Dendritic cell treated with granulocyte-macrophage colony-stimulating factor and Interleukin-4, amounts not matched to agents 40 ng/mL and 50 ng/mL, for 4 days (primary cell): ENCODE measurements around the gene MYO5A.
"Not testable (repeated sequence)": the region's sequence is repeated elsewhere in the genome, so short reads cannot be mapped to it uniquely, and the experiment has no call there.

Experiments used
- H3K27ac Mint-ChIP-seq: one replicate; pipeline ENCODE4 v1.8.0; 2022; ENCODE audit warnings: mild to moderate bottlenecking, mixed read lengths
- H3K27me3 Mint-ChIP-seq: one replicate; pipeline ENCODE4 v1.8.0; 2022; ENCODE audit warnings: mild to moderate bottlenecking, mixed read lengths
- H3K36me3 Mint-ChIP-seq: one replicate; pipeline ENCODE4 v1.8.0; 2022; ENCODE audit warnings: low read depth, mixed read lengths
- H3K4me1 Mint-ChIP-seq: one replicate; pipeline ENCODE4 v1.8.0; 2022; ENCODE audit warnings: low read depth, mixed read lengths
- H3K4me3 Mint-ChIP-seq: one replicate; pipeline ENCODE4 v1.8.0; 2022; ENCODE audit warnings: mild to moderate bottlenecking, moderate library complexity, mixed read lengths
- H3K9me3 Mint-ChIP-seq: one replicate; pipeline ENCODE4 v1.8.0; 2022; ENCODE audit warnings: mixed read lengths
- intact Hi-C: fragments of 100-400 bp; cut with micrococcal nuclease; formaldehyde crosslinking; loops from one replicate; pipeline ENCODE4 v1.15.0; 2022

The MYO5A gene

DNA sequence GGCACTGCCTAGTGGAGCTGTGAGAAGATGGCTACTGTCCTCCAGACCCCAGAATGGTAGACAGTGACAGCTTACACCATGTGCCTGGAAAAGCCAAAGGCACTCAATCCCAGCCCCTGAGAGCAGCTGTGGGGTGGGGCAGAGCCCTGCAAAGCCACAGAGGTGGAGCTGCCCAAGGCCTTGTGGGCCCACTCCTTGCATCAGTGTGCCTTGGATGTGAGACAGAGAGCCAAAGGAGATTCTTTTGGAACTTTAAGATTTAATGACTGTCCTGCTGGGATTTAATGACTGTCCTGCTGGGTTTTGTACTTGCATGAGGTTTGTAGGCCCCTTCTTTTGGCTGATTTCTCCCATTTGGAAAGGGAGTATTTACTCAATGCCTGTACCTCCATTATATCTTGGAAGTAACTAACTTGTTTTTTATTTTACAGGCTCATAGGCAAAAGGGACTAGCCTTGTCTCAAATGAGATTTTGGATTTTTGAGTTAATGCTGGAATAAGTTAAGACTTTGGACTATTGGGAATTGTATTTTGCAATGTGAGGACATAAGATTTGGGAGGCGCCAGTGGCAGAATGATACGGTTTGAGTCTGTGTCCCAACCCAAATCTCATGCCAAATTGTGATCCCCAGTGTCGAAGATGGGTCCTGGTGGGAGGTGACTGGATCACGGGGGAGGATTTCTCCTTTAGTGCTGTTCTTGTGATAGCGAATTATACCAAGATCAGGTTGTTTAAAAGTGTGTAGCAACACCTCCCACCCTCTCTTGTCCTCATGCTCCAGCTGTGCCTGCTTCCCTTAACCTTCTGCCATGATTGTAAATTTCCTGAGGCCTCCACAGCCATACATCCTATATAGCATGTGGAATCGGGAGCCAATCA is 80.4 kb downstream of the MYO5A start:
- Mint-ChIP-seq H3K4me1 (peaks cover 67% of the 10 kb centered on the region), H3K27me3 (no peaks in the 10 kb centered on the region), H3K27ac (peak overlapping the region; percentile 19), H3K36me3 (peaks cover 32% of the 10 kb centered on the region), H3K9me3 (peaks cover 6% of the 10 kb centered on the region), H3K4me3 (no peak overlapping the region)
- intact Hi-C loops = loop anchor here (10.0 kb wide), 1 partner anchor 77 kb away; the partner anchor contains the start of gene MYO5A

DNA sequence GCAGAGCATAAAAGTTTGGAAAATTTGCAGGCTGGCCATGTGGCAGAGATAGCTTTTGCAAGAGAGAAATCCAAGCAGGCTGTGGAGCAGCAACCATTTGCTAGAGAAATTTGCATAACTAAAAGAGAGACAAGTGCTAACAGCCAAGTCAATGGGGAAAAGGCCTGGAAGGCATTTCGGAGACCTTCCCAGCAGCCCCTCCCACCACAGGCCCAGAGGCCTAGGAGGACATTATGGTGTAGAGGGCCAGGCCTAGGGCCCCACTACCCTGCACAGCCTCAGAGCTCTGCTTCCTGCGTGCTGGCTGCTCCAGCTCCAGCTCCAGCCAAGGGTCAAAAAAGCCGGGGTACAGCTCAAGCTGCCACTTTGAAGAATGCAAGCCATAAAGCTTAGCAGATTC is 82.7 kb downstream of the MYO5A start:
- Mint-ChIP-seq H3K27me3 (no peaks in the 10 kb centered on the region), H3K9me3 (no peaks in the 10 kb centered on the region), H3K27ac (peak overlapping the region; percentile 63), H3K4me3 (no peak overlapping the region), H3K4me1 (peaks cover 71% of the 10 kb centered on the region), H3K36me3 (peaks cover 19% of the 10 kb centered on the region)
- intact Hi-C loops = loop anchor here (10.0 kb wide), 1 partner anchor 79 kb away; the partner anchor contains the start of gene MYO5A

DNA sequence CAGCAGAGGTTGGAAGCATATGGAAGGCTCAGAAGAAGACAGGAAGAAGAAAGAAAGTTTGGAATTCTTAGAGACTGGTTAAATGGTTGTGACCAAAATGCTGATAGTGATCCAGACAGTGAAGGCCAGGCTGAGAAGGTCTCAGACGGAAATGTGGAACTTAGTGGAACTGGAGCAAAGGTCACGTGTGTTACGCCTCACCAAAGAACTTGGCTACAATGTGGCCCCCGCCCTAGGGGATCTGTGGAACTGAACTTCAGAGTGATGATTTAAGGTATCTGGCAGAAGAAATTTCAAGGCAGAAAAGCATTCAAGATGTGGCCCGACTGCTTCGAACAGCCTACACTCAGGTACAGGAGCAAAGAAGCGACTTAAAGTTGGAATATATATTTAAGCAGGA is 83.1 kb downstream of the MYO5A start:
- Mint-ChIP-seq H3K4me1 (peaks cover 72% of the 10 kb centered on the region), H3K9me3 (no peaks in the 10 kb centered on the region), H3K4me3 (no peak overlapping the region), H3K27ac (peak overlapping the region; percentile 63), H3K36me3 (peaks cover 15% of the 10 kb centered on the region), H3K27me3 (no peaks in the 10 kb centered on the region)
- intact Hi-C loops = loop anchor here (10.0 kb wide), 1 partner anchor 79 kb away; the partner anchor contains the start of gene MYO5A

DNA sequence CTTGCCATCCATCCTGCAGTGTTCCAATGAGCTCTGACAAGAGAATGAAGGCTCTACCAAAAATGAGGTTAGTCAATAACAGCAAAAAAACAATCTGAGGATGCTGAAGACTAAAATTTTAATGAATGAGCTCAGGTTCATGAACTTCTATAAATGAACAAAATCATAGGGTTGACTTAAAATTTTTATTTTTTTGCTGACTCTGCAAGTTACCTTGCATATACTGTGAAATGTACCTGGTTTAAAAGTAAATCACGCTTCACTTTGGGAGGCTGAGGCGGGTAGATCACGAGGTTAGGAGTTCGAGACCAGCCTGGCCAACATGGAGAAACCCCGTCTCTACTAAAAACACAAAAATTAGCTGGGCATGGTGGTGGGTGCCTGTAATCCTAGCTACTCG is 85.5 kb downstream of the MYO5A start:
- intact Hi-C loops = loop anchor here (10.0 kb wide), 1 partner anchor 82 kb away; the partner anchor contains the start of gene MYO5A
- H3K27ac Mint-ChIP-seq = not testable (repeated sequence)
- H3K4me1 Mint-ChIP-seq = peaks cover 80% of the 10 kb centered on the region

DNA sequence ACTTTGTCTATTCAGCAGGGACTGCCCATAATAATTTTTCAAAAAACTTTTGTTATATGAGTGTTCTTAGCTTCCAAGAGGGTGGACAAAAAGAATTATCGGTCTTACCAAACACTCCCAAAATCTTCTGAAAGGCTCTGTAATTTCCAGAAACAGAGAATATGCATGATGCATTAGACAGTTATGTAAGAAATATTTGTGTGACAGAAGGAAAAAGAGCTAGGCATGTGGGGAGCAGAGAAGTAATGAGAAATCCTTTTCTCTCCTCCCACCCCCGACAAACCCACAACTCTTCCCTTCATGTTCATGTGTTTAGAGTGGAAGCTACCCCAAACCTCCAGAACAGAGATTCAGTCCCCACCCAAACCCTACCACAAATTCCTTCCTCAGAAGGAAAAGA is 86.8 kb downstream of the MYO5A start:
- no peaks in the 10 kb centered on the region for H3K9me3 Mint-ChIP-seq
- peak overlapping the region; percentile 80 for H3K27ac Mint-ChIP-seq
- H3K36me3 Mint-ChIP-seq = peaks cover 22% of the 10 kb centered on the region
- peaks cover 75% of the 10 kb centered on the region for H3K4me1 Mint-ChIP-seq
- intact Hi-C loops = loop anchor here (10.0 kb wide), 1 partner anchor 83 kb away; the partner anchor contains the start of gene MYO5A
- H3K4me3 Mint-ChIP-seq = no peak overlapping the region
- H3K27me3 Mint-ChIP-seq = no peaks in the 10 kb centered on the region

More for the DNA sequence above, 85.5 kb downstream of the MYO5A start:
- H3K36me3 Mint-ChIP-seq = peaks cover 22% of the 10 kb centered on the region
- H3K4me3 Mint-ChIP-seq, H3K9me3 Mint-ChIP-seq, H3K27me3 Mint-ChIP-seq: not testable (repeated sequence)

DNA sequence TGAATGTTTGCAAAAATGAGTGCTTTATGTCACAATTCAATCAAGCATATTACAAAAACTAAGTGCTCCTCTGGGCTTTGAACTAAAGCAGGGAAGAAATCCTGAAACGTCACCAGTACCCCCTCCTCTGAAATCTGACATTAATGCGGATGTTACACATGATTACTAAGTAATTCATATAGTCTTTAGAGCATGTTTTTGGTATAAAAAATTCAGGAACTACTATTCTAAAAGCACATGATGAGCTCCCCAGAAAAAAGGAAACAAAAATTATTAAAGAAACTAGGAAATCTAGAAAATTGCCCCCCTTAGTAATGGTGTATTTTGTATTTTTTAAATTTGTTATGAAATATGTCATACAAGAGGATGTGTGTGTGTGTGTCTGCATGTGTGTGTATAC is 87.7 kb downstream of the MYO5A start:
- Mint-ChIP-seq H3K4me1 (peaks cover 72% of the 10 kb centered on the region), H3K9me3 (no peaks in the 10 kb centered on the region)

DNA sequence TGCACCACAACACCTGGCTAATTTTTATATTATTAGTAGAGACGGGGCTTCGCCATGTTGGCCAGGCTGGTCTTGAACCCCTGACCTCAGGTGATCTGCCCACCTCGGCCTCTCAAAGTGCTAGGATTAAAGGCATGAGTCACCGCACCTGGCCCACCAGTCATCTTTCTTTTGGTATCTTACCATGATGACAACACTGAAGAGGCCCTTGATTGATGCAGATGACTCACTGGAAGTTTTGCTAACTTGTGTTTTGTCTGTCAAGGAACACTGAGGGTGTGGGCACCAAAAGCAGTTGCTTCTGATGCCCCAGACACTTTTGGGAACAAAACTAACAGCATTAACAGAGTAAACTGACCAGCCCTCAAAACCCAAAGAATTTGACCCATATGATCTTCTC is 88.3 kb downstream of the MYO5A start:
- Mint-ChIP-seq H3K9me3 (no peaks in the 10 kb centered on the region), H3K27me3 (no peaks in the 10 kb centered on the region), H3K27ac (peak overlapping the region; percentile 80), H3K4me1 (peaks cover 66% of the 10 kb centered on the region), H3K36me3 (peaks cover 21% of the 10 kb centered on the region), H3K4me3 (no peak overlapping the region)
- intact Hi-C loops = loop anchor here (10.0 kb wide), 1 partner anchor 84 kb away; the partner anchor contains the start of gene MYO5A

More for the DNA sequence above, 87.7 kb downstream of the MYO5A start:
- H3K27ac Mint-ChIP-seq = peak overlapping the region; percentile 80
- peaks cover 22% of the 10 kb centered on the region for H3K36me3 Mint-ChIP-seq
- no peaks in the 10 kb centered on the region for H3K27me3 Mint-ChIP-seq
- H3K4me3 Mint-ChIP-seq = peak overlapping the region; percentile 4
- intact Hi-C loops = loop anchor here (10.0 kb wide), 1 partner anchor 84 kb away; the partner anchor contains the start of gene MYO5A

DNA sequence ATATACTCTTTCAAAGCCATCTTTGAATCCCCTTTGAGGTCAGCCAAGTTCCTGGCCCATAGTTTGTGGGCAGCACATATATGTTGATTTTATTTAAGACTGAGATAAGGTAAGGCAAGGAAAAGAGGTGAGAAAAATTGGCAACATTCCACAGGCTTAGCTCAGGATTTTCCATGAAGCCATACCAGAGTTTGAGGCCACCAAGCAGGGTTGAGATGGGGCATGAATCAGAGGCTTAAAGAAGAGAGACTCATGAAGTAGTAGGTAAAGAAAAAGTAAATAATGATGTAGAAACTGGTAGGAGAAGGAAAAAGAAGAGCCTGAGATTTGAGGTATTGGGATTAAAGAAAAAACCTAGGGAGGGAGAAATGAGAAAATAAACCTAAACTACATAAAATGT is 89.2 kb downstream of the MYO5A start:
- no peaks in the 10 kb centered on the region for H3K9me3 Mint-ChIP-seq
- peaks cover 68% of the 10 kb centered on the region for H3K4me1 Mint-ChIP-seq
- intact Hi-C loops = no loop called here

DNA sequence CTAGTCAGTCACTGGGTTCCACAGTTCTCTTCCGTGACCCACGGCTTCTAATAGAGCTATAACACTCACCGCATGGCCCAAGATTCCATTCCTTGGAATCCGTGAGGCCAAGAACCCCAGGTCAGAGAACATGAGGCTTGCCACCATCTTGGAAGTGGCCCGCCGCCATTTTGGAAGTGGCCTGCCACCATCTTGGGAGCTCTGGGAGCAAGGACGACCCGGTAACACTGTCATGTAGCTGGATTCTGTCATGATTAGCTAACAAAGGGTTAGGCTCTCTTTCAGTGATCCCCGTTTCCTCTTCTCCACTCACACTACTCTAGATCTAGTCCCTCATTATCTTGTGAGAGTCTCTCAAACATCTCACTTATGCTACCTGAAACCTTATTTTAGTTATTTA is 89.6 kb downstream of the MYO5A start:
- H3K4me1 Mint-ChIP-seq = peaks cover 68% of the 10 kb centered on the region
- H3K9me3 Mint-ChIP-seq, intact Hi-C loops, H3K27me3 Mint-ChIP-seq, H3K4me3 Mint-ChIP-seq: not testable (repeated sequence)
- peaks cover 16% of the 10 kb centered on the region for H3K36me3 Mint-ChIP-seq
- H3K27ac Mint-ChIP-seq = peak overlapping the region; percentile 77

More for the DNA sequence above, 89.2 kb downstream of the MYO5A start:
- Mint-ChIP-seq H3K4me3 (no peak overlapping the region), H3K27me3 (no peaks in the 10 kb centered on the region), H3K36me3 (peaks cover 16% of the 10 kb centered on the region), H3K27ac (peak overlapping the region; percentile 77)

DNA sequence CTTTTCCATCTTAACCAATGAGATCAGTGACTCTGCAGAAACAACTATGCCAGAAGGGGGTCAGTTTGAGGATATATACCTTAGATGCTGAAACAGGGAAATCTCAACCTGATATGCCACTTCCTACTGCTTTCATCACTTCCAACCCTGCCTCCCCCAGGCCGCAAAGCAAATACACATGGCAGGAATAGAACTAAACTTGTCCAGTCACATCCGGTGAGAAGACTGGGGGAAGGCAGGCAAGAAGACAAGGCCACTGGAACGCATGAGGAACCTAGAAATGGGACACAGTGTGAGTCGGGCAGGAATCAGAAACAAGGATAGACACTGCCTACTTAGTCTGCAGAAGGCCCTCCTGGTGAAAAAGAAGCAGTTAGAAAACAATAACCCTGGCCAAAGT is 90.6 kb downstream of the MYO5A start:
- intact Hi-C loops = no loop called here
- Mint-ChIP-seq H3K27ac (peak overlapping the region; percentile 77), H3K4me3 (no peak overlapping the region), H3K27me3 (no peaks in the 10 kb centered on the region), H3K9me3 (no peaks in the 10 kb centered on the region), H3K4me1 (peaks cover 65% of the 10 kb centered on the region), H3K36me3 (peaks cover 16% of the 10 kb centered on the region)

DNA sequence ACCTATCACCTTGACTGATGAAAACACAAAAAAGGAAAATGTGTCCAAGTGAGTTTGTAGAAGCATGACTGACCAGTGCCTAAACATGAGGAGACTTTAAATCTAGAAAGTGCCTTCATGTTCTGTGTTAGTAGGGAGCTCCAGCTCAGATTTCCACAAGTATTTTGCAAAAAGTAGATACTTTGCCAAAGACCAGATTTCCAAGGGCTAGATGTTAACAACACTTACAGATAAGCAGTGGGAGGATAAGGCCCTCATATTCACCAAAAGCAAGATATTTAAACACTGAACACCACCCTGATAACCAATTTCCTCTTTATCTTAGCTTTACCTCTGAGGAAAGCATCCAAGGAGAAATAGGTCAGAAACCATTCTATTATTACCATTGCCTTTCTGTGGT is 91.0 kb downstream of the MYO5A start:
- Mint-ChIP-seq H3K27me3 (no peaks in the 10 kb centered on the region), H3K36me3 (peaks cover 20% of the 10 kb centered on the region), H3K27ac (peak overlapping the region; percentile 77), H3K9me3 (no peaks in the 10 kb centered on the region), H3K4me1 (peaks cover 63% of the 10 kb centered on the region), H3K4me3 (no peak overlapping the region)
- intact Hi-C loops = no loop called here

DNA sequence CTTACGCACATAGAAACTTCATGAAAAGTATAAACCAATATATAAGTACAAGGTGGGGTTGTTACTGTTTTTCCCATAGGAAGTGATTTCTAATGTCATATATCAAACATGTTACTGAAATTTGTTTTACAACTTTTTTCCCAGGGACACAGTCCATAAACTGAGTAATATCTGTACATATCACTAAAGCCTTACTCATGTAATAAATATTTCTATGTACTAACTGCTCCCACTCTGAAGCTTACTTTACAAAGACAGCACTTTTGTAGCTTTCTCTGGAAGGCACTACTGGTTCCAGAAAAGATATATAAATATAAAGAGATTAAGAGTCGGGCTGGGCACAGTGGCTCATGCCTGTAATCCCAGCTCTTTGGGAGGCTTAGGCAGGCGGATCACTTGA is 91.7 kb downstream of the MYO5A start:
- intact Hi-C loops = no loop called here
- Mint-ChIP-seq H3K4me1 (peaks cover 60% of the 10 kb centered on the region), H3K36me3 (peaks cover 24% of the 10 kb centered on the region), H3K27me3 (no peaks in the 10 kb centered on the region), H3K9me3 (no peaks in the 10 kb centered on the region), H3K27ac (no peak overlapping the region), H3K4me3 (no peak overlapping the region)

DNA sequence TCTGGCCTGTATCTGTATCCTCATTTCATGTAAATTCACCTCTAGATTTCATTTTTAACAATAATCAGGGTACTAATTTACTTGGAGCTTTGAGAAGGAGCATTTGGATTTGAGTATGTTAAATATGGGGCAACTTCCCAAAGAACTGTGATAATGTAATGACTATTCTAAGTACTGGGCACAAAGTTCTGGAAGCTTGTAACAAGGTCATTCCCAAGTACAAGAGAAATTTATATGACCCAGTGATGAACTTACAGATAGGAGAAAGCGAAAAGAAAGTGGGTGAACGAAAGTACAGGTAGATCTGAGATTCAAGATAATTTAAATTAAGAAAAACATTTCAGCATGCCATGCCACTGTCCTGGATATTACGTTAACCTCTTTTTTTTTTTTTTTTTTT is 93.8 kb downstream of the MYO5A start:
- Mint-ChIP-seq H3K36me3 (peaks cover 28% of the 10 kb centered on the region), H3K4me1 (peaks cover 44% of the 10 kb centered on the region), H3K27ac (no peak overlapping the region), H3K27me3 (no peaks in the 10 kb centered on the region), H3K4me3 (no peak overlapping the region), H3K9me3 (no peaks in the 10 kb centered on the region)
- intact Hi-C loops = no loop called here

DNA sequence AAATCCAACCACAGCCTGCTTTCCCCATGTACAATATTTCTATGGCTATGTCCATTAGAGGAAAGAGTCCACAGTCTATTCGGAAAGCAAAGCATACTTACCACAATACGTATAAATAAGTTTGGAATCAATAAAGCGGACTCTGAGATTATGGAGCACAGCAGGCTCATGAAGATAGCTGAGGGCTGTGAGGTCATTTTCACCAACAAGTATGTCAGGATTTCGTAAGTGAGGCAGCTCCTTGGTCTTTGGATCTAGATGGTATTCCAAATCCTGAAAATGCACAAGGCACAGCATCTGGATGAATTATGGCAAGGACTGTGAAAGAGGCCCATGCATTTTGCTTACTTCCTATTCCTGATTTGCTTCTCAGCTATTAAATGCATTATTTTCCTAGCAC is 100.4 kb downstream of the MYO5A start:
- intact Hi-C loops = no loop called here
- Mint-ChIP-seq H3K4me3 (no peak overlapping the region), H3K27me3 (no peaks in the 10 kb centered on the region), H3K9me3 (no peaks in the 10 kb centered on the region), H3K36me3 (peaks cover 68% of the 10 kb centered on the region), H3K27ac (no peak overlapping the region), H3K4me1 (peaks cover 5% of the 10 kb centered on the region)
